ENCODE measurements around the gene EFS.
"Not testable (repeated sequence)": the region's sequence is repeated elsewhere in the genome, so short reads cannot be mapped to it uniquely, and the experiment has no call there.

The EFS gene

GRCh38 chr14:23386999-23387398, 22.0 kb upstream of the EFS start:
- no peak for TF ChIP-seq CTCF (IDR thresholded peaks at IDR 0.05; ENCODE audit: extremely low read depth, missing control alignments)
- no peak for DNase-seq (ENCODE audit: low spot score)

DNA sequence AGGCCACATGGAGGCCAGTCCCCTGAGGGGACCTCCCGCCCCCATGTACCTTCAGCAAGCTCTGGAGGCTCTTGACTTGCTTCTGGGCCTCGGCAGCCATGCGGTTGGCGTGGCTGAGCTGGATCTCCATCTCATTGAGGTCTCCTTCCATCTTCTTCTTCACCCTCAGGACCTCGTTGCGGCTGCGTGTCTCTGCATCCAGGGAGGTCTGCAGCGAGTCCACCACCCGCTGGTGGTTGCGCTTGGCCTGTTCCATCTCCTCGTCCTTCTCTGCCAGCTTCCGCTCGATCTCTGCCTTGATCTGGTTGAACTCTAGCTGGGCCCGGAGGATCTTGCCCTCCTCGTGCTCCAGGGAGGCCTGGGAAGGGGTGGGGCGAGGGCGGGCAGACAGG, 21.3 kb upstream of the EFS start:
- not testable (repeated sequence) for DNase-seq (ENCODE audit: low spot score)

DNA sequence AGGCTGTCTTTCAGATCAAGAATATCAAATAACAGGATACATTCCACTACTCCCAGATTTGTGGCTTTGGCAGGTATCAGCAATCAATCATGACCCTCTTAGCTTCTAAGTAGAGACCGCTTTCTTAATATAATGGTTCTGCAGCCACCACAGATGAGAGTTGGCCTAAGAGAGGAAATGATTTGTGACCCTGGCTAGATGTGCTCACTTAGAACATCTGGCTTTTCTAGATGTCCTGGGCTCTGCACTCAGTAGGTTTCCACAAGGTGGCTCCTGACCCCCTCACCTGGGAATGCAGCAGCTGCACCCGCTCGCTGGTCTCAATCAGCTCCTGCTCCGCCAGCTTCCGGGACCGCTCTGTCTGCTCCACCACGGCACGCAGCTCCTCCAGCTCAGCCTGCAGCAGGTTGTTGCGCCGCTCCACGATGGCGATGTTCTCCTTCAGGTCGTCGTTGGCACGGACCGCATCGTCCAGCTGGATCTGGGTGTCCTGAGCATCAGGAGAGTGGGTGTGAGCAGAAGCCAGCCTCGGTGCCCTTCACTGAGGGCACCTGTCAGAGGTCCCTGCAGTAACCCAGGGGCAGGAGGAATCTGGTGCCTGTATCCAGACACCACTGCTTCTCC, 20.8 kb upstream of the EFS start:
- TF ChIP-seq CTCF (IDR thresholded peaks at IDR 0.05; ENCODE audit: extremely low read depth, missing control alignments): no peak

GRCh38 chr14:23385244-23385641, 20.3 kb upstream of the EFS start:
- DNase-seq (ENCODE audit: low spot score): no peak
- no peak for TF ChIP-seq CTCF (IDR thresholded peaks at IDR 0.05; ENCODE audit: extremely low read depth, missing control alignments)

More for the DNA sequence above, 20.8 kb upstream of the EFS start:
- DNase-seq (ENCODE audit: low spot score): no peak

DNA sequence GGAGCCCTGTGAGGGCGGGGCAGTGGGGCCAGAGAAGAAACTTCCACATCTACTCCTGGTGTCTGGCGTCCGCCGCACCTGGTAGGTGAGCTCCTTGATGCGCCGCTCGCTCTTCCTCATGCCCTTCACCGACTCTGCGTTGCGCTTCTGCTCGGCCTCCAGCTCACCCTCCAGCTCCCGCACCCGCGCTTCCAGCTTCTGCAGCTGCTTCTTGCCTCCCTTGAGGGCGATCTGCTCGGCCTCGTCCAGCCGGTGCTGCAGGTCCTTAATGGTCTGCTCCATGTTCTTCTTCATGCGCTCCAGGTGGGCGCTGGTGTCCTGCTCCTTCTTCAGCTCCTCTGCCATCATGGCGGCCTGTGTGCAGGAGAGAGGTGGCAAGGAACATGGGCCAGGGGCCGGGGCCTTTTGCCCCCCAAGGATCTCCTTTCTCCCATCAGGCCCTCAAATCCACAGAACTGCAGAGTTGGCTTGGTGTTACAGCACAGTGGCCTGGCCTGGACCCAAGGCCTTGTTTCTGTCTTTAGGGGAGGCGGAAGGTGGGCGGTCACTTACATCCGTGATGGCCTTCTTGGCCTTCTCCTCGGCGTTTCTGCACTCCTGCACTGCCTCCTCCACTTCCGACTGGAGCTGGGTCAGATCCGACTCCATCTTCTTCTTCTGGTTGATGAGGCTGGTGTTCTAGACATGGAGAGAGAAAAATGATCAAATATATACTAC, 19.6 kb upstream of the EFS start:
- no peak for DNase-seq (ENCODE audit: low spot score)
- TF ChIP-seq CTCF (IDR thresholded peaks at IDR 0.05; ENCODE audit: extremely low read depth, missing control alignments): no peak

- no peak for DNase-seq (ENCODE audit: low spot score)
- TF ChIP-seq CTCF (IDR thresholded peaks at IDR 0.05; ENCODE audit: extremely low read depth, missing control alignments): no peak
Measured at GRCh38 chr14:23382731-23383440, 17.9 kb upstream of the EFS start.

DNA sequence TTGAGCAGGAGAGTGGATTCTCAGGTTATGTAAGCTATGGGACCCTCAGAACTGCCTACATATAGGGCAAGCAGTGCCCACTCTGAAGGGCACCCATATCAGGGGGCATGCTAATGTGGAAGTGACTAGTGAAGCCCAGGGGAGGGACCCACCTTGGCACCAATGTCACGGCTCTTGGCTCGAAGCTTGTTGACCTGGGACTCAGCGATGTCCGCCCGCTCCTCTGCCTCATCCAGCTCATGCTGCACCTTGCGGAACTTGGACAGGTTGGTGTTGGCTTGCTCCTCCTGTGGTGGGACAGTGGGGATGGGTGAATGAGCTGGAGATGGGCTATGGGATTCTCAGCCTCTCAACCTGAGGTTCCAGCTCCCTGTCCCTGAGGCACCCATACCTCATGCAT, 17.3 kb upstream of the EFS start:
- DNase-seq (ENCODE audit: low spot score): no peak
- no peak for TF ChIP-seq CTCF (IDR thresholded peaks at IDR 0.05; ENCODE audit: extremely low read depth, missing control alignments)

All from GM20000 (cell line).